Activated naive CD4-positive, alpha-beta T cell treated with anti-CD3 and anti-CD28 coated beads, Interleukin-2, amount 50 U/mL, for 16 hours (primary cell): Measurements from ENCODE around the gene TBC1D22A.

Experiments
- DNase-seq: peaks from one replicate; pipeline ENCODE4 v3.0.0-alpha.2; 2020

TBC1D22A gene

DNA sequence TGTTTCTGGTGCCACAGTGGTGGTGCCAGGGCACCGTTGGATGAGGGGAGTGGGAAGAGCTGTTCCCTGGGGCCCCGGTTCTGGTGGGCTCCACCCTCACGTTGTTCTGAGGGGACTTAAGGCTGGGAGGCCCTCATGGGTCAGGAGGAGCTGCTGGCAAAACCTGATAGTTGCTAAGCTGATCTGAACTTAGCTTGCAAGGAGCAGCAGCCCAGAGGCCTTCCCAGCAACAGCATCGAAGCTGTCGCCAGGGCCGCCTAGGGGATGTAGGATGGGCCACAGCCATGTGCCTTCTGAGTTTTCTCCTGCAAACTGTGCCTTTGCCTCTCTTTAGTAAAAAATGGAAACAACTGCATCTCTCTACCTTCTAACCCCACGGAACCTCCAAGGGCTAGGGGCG is 240.2 kb downstream of the TBC1D22A start:
- DNase-seq = no peak

DNA sequence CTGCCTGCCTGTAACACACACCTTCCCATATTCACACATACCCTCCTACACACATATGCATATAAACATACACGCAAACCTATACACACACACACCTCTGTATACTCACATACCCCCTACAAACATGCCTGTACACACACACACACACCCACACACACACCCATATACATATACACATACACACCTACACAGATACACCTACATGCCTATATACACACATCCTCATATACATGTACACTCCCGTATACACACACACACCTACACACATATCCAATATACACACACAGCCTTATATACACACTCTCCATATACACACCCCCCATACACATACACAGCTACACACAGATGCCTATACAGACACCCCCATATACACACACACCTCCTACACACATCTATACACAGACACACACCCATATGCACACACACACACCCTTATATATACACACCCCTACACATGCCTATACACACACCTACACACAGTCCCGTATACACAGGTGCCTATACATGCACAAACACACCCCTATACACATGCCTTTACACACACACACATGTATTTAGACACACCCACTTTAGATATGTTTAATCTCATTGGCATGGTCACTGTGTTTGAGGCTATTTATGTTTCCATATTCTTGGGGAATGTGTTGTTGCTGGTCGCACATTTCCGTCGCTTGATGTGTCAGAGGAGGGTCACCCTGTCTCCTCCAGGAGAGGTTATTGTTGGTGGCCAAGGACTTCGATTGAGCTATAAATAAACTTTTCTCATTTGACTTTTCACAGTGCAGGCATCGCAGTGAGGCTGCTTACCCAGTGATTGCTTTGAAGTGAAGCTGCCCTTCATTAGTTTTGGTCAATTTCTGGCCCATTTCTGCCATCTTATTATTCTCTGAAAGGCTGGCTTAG is 243.3 kb downstream of the TBC1D22A start:
- DNase-seq = no peak

DNA sequence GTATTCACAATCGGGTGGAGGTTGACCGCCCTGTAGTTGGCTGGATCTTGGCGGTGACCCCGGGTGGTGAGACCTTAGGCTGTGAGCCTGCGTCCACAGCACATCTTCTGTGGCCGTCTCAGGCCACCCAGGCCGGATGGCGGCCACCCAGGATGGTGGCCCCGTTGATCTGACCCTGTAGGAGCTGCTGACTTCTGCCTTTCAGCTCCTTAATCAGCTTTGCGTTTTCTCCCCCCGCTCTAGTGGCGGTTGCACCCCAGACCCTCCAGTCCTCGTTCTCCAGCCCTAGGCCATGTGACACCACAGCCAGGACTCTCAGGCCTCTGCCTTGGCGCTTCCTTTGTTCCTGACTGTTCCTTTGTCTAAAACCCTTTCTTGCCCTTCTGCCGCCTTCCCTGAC is 244.0 kb downstream of the TBC1D22A start:
- no peak for DNase-seq

DNA sequence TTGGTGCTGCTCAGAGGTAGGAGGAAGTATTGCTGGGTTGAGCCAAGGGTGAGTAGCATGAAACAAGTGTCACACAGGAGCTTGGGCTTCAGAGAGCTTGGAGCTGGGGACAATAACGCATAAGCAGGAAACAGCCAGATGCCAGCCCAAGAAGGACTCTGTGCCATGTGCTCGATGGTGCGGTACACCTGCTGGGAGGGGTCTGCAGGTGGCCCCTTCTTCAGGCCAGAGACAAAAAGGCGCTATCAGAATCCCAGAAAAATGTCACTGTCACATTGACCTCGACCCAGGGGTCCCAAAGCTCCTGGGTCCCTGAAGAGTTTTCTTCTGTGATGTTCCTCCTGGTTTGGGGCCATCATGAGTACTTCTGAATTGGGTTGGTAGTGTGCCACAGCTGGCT is 244.4 kb downstream of the TBC1D22A start:
- no peak for DNase-seq

DNA sequence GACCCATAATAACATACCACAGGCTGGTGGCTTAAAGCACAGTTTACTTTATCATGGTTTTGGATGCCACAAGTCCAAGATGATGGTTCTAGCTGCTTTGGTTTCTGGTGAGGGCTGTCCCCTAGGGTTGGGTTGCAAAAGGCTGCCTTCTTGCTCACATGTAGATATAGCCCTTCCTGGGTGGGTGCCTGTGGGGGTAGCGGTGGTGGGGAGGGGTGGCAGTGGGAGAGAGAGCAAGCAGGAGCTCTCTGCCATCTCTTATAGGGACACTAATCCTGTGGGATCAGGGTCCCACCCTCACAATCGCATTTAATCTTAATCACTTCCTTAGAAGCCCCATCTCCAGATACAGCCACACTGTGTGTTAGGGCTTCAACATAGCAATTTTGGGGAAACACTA is 245.0 kb downstream of the TBC1D22A start:
- DNase-seq = no peak

DNA sequence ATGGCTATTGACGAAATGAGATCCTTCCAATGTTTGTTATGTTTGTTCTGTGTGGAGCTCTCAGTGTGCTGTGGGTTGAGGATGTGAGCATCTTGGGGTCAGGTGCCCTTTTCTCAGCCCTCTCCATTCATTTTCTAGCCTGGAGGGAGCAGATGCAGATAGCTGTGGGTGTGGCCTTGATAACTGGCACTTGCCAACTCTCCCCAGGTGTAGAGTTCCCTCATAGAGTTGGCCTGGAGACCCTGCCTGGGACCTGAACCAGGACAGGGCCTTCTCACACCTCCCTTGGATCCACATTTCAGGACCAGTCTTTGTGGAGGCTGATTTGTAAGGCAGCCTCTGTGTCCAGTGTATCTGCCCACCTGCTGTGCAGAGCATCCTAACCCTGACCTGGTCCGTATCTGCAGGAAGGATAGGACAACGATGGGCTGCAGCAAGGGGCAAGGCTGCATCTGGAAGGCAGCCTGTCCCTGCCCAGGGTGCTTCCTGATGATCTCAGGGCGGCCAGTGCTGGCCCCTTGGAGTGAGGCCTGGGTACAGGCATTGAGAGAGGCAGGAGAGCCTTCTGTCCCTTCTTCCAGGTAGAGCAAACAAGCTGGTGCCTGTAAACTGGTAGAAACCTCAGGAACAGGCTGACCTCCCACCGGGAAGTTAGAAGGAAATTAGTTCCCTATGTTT is 245.9 kb downstream of the TBC1D22A start:
- no peak for DNase-seq

DNA sequence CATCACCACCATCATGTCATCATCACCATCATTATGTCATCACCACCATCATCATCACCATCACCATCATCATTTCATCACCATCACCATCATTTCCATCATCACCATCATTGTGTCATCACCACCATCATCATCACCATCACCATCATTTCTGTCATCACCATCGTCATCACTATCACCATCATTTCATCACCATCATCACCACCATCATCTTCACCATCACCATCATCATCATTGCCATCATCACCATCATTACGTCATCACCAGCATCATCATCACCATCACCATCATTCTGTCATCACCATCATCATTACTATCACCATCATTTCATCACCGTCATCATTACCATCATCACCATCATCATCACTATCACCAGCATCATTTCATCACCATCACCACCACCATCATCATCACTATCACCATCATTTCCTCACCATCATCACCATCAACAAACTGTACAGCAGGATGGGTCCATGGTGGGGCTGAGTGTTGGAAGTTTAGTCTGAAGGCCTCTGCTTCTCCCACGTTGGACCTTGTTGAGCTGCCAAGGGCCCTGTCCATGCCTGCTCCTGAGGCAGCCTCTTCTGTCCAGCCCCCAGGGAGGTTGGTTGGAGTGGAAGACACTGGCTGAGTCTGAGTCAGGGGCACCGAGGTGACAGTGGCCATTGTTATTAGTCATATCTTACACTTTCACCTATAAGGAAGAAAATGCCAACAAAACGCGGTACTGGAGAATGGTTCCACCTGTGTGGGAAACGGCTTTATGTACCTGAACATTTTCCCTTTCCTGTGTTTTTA is 247.1 kb downstream of the TBC1D22A start:
- no peak for DNase-seq

DNA sequence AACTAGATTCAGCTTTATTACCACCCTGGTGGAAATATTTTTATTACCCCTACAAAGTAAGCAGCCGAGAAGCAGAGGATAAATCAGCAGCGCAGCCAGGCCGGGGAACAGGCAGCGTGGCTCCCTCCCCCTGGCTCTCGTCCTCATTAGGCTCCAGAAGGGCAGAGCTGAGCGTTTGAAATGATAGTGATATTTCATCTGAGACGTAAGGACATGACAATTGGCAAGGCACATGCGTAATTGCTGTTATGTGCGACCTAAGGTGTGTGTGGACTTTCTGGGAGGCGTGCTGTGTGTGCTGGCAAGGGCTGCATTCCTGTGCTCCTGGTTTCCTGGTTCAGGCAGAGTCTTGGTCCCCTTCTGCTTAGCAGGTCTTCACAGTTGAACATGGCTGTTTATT is 247.8 kb downstream of the TBC1D22A start:
- no peak for DNase-seq

DNA sequence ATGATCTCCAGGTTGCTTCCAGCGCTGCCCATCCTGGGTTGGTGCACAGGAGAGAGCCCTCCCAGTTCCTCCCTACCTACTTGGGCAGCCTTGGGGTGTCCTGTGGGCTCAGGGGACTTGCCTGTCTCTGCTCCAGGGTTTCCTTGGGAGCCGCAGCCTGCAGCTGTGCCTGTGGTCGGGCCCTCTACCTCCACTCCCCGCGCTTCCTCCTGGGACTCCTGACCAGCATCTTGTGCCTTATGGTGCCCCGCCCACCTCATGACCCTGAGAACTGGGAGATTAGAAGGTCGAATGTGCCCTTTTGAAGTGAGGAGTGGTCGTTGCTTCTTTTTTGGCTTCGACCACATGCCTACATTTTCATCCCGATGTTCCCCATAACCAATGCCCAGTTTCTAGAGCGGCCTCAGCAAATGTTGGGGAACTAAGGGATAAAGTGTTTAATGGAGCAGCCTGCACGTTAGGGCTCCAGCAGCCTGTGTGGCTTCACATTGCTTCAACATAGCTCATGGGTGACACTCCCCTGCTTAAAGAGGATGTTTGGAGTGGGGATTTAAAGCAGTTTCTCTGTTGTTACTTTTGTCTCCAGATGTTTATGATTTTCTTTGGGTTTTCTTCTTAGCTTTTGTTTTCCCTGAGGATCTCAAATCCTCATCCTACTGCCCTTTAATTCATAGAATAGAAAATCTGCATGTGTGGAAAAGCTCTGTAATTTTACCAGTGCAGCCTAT is 248.8 kb downstream of the TBC1D22A start:
- DNase-seq = no peak

DNA sequence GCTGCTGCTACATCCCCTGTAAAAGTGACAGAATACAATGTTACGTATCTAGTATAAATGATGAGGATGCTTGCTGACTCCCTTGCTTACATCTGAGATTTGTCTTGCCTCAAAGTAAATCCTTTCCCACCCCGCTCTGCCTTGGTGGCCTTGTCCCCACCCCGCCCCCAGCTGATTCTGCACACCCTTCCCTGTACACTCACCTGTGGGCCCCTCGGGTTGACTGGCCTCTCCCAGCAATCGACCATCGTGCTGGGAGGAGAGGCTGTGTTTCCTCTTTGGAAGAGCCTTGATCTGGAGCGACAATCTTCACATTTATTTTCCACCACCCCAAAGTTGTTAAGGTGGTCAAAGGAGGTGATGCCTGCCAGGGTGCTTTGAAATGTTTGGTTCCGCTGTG is 249.4 kb downstream of the TBC1D22A start:
- DNase-seq = no peak

DNA sequence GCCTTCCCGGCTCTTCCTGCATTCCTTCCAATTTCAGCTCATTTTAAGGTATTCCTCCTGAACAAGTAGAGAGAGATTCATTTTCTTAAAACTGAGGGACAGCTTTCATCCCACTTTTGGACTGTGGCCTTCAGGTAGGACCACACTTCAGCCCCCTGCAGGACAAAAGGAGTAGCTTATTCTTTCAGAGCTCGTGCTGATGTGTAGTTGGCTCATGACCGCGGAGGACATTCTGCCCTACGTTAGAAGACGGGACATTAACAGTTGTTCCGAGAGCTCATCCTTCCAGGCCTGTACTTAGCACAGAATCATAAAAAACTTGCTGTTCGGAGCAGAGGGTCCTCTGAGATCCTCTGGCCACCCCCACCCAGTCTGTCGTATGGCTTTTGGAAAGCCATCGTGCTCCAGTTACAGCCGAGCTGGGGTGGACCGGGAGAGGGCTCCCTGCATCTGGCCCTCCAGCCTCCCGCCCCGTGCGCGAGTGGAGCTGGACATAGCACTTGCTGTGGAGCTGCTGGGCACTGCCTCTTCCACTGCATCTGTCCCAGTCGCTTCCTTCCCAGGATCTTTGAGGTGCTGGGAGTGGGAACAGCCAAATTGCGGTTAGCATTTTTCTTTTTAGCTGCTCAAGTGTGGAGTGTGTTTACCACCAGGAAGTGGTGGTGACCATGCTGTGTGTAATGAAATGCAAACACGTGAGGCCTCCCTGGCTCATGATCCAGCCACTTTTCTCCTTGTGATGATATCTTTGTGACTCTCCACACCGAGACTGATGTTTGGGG is 250.3 kb downstream of the TBC1D22A start:
- no peak for DNase-seq

DNA sequence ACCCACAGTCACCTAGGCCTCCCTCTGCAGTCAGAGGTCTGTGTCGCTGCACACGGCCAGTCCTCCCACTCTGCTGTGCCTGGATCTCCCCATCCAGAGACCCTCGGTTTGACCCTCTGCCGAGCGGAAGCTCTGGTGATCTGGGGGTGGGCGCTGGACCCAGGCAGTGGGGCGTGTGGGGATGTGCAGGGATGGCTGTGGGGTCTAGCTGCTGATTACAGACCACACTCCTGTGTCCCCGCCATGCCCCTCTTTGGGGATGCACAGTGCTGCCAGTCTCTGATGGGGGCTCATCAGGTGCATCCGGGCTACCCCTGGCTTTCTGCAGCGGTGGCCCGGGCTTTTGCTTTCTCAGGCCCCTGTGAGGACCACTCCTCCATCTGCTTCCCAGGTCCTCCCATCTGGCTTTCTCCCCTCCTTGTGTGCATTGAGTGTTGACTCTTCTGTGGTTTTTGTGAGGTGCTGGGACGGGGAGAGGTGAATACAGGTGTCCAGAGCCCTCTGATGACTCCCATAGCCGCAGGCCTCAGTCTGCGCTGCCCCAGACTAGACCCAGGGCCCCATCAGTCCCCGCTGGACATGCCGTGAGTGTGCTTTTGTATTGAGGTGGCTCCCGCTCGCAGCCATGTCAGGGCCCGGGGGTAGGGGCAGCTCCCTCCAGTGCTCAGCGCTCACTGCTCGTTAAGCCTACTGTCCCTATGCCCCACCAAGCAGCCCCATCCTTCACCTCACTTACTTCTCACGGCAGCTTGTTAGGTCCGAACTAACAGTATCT is 251.6 kb downstream of the TBC1D22A start:
- DNase-seq = no peak

DNA sequence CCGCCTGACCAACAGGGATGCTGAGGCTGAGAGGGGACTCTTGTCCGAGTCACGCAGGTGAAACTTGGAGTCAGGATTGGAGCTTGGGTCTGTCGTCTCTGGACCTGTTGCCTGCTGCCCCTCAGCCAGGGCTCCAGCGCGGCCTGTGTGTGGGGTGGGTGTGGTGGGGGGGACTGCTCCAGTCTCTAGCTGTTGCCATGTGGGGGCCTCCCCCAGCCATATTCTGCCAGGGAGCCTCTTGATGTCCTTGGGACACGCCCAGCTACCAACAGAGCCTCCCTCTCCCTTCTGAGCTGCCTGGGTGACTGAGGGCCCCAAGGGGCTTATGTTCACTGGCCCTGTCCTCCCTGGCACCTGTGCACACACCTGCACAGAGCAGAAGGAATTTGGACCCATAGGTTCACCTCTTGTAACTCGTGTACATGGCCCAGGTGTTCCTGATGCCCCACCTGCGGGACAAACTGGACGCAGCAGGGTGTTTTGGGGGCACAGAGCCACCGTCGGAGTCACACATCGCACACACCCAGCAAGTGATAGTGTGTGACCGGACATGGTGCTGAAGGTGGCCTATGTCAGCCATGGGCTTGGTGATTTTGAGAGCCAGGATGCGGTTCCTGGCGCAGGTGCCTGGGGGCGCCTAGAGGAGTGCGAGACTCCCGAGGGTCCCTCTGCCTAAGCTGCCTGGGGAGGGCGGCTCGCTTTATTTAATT is 252.3 kb downstream of the TBC1D22A start:
- no peak for DNase-seq

DNA sequence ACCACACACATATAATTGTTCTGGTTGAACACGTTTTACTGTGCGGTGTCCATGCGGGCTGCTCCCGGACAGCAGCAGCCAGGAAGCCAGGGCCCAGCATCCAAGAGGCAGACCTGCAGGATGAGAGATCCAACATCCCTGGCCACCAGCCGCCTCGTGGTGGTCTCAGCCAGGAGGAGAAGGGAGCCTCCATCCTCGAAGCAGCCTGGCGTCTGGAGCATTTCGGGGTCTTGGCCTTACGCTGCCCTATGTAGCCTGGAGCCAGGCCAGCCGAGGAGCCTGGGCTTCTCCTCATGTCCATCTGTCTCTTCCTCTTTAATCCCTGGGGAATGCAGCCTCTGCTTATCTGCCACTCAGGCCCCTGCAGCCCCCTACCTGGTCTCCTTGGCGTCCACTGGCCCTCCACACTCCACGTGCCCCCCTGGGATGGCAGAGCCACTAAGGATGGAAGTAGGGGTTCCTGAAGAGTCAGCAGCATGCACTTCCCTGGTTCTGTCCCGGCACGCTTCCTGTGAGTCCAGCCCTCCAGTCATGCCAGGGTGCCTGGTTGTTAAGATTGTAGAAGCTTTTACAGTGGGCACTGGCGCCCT is 253.2 kb downstream of the TBC1D22A start:
- no peak for DNase-seq

DNA sequence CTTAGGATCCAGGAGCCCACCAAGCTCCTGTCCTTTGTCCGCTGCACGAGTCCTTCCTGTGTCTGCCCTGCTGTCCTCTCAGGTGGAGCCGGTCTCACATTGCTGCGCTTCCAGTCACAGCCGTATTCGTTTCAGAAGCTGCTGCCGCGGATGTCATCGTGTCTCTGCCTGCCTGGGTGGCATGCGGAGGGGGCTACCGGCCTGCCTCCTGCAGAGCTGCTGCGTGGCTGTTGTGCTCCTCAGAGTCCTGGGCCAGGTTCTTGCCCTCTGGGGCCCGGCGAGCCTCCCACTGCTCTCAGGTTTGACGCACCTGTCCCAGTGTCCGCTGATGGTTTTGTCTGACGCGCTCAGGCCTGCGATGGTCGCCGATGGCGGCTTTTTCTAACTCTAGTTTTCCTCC is 254.2 kb downstream of the TBC1D22A start:
- DNase-seq = no peak

DNA sequence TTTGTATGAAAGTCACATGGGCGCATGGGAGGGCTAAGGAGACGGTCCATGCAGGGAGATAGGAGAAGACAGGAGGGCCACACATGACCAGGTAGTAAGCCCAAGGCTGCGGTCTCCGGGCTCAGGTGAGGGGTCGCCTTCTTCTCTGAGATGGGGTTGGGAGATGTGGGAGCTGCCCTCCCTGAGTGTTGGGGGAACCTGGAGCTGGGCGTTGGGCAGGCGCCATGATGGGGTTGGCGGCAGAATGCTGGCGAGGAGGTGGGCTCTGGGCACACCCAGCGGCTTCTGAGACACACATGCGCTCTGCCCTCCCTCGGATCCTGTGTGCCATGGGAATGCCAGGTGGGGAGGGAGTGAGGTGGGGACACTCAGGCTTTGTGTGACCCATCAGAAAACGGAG is 254.8 kb downstream of the TBC1D22A start:
- DNase-seq = no peak

DNA sequence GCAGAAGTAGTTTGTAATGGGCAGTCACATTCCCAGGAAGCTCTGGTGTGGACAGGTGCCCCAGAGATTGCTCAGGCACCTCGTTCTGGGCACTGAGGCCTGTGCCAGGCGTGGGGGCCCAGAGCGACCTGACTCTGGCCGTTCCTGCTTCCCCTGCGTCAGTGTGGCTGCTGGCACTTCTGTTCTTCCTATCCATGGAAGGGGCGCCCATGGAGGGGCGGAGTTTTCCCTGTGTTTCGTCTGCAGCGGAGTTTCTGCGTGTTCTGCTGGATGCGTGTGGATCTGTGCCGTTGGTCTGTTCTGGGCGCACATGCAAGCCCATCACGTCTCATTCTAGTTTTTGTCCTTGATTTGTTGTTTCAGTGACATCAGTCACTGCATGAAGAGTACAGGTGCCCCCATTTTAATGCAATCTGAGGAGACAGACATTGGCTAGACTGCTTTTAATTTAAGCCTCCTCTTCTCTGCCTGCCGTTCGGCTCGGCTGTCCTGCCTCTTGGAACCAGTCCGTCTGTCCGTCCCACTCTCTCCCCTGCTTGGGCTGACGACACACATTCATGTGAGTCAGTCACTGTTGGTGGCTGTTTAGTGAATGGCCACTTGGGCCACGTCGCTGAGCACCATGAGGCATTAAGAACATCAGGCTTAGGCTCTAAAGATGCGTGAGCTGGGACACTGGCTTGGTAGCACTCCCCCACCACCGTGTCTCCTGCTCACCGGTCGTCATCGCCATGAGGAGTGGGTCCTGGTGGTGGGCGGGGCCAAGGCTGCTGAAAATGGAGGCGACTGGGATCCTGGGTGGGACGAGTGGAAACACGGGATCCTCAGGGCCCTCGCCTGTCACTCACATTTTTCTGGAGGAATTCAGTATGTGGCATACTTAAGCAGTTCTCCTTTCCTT is 255.8 kb downstream of the TBC1D22A start:
- no peak for DNase-seq

DNA sequence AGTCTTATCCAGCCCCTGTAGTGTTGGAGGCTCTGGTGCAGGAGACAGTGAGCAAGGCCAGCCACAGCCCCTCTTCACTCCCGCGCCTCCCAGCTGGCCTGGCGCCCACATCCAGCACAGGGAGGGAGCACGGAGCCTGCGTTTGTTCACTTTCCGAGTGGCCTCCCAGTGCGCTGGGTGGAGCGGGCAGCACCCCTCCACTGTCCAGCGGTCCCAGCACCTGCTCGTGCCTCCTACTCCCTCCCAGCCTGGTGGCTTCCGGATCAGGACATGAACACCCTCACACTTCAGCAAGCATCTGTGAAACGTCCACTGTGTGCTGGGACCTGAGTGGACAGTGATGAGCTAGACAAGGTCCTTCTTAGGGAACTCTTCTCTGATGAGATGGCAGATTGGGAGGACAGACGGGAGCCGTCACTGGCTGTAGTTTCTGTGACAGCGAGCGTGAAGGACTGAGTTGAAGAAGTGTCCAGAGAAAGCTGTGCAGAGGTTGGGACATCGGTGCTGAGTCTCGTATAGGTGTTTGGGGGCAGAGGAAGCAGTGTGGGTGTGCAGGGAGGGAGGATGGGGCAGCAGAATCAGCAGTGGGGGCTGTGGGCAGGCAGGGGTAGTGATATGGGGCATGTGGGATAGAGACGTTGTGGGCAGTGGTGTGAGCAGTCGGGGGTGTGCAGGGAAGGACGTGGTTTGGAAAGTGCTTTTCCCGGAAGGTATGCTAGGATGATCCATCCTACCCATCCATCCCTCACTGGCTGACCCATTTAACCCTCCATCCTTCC is 256.8 kb downstream of the TBC1D22A start:
- DNase-seq = no peak
